ENCODE data around the gene STK38L. TPM values are rescaled to one million over a fixed set of nuclear protein-coding genes. Genes with fewer than 3 reads are reported as not detected.

Gene STK38L
- total RNA-seq, 2 donors from 2014 or later: 33.2 to 78.3 TPM

- Histone ChIP-seq H3K27ac (ENCODE audit: low read depth, low read length) (no peak overlapping the region), H3K9ac (ENCODE audit: extremely low read depth, low read length, poor library complexity, severe bottlenecking) (no peak overlapping the region), H3K36me3 (ENCODE audit: control insufficient read depth, insufficient read depth, low read length) (no peaks in the 10 kb centered on the region), H3K27me3 (ENCODE audit: control insufficient read depth, insufficient read depth, low read length, poor library complexity, severe bottlenecking) (no peaks in the 10 kb centered on the region), H3K9me3 (ENCODE audit: control insufficient read depth, low read length) (peaks cover 10% of the 10 kb centered on the region), H3K4me3 (ENCODE audit: low read length) (no peak overlapping the region), H3K4me1 (ENCODE audit: control insufficient read depth, insufficient read depth, low read length) (no peaks in the 10 kb centered on the region)
- H3K27ac Mint-ChIP-seq: no peak overlapping the region
- TF ChIP-seq CTCF (conservative IDR thresholded peaks at IDR 0.05): no peak
- H3K36me3 Mint-ChIP-seq (ENCODE audit: low read depth): no peaks in the 10 kb centered on the region
- no peak overlapping the region for H3K4me3 Mint-ChIP-seq
- no peak for DNase-seq
- WGBS, 2 experiments (ENCODE audit: insufficient coverage in 1 of 2, insufficient read length in 1 of 2): 92% methylated on average over 2 of the region's 2 CpGs; no CpG with 5 or more reads in 1 of the 2 experiments
- no peaks in the 10 kb centered on the region for H3K27me3 Mint-ChIP-seq (ENCODE audit: insufficient read depth)
- peaks cover 18% of the 10 kb centered on the region for H3K9me3 Mint-ChIP-seq
- H3K4me1 Mint-ChIP-seq: no peaks in the 10 kb centered on the region
Observed at GRCh38 chr12:27210187-27210586, 33.9 kb upstream of the STK38L start.

- H3K4me1 ChIP-seq (ENCODE audit: control insufficient read depth, insufficient read depth, low read length): no peaks in the 10 kb centered on the region
- no peak overlapping the region for H3K4me3 ChIP-seq (ENCODE audit: low read length)
- H3K4me1 Mint-ChIP-seq: no peaks in the 10 kb centered on the region
- no peak for DNase-seq
- no peaks in the 10 kb centered on the region for H3K27me3 Mint-ChIP-seq (ENCODE audit: insufficient read depth)
- no peaks in the 10 kb centered on the region for H3K36me3 ChIP-seq (ENCODE audit: control insufficient read depth, insufficient read depth, low read length)
- H3K36me3 Mint-ChIP-seq (ENCODE audit: low read depth): no peaks in the 10 kb centered on the region
- H3K9ac ChIP-seq (ENCODE audit: extremely low read depth, low read length, poor library complexity, severe bottlenecking): no peak overlapping the region
- peaks cover 18% of the 10 kb centered on the region for H3K9me3 Mint-ChIP-seq
- no peaks in the 10 kb centered on the region for H3K27me3 ChIP-seq (ENCODE audit: control insufficient read depth, insufficient read depth, low read length, poor library complexity, severe bottlenecking)
- no peak overlapping the region for H3K4me3 Mint-ChIP-seq
- 100% methylated on average over 1 of the region's 1 CpG; no CpG with 5 or more reads in 1 of the 2 experiments for WGBS, 2 experiments (ENCODE audit: insufficient coverage in 1 of 2, insufficient read length in 1 of 2)
- peaks cover 10% of the 10 kb centered on the region for H3K9me3 ChIP-seq (ENCODE audit: control insufficient read depth, low read length)
- H3K27ac ChIP-seq (ENCODE audit: low read depth, low read length): no peak overlapping the region
- no peak for TF ChIP-seq CTCF (conservative IDR thresholded peaks at IDR 0.05)
- no peak overlapping the region for H3K27ac Mint-ChIP-seq
Observed at GRCh38 chr12:27212861-27213260, 31.2 kb upstream of the STK38L start.

- Histone ChIP-seq H3K9ac (ENCODE audit: extremely low read depth, low read length, poor library complexity, severe bottlenecking) (no peak overlapping the region), H3K4me3 (ENCODE audit: low read length) (no peak overlapping the region), H3K4me1 (ENCODE audit: control insufficient read depth, insufficient read depth, low read length) (no peaks in the 10 kb centered on the region), H3K27me3 (ENCODE audit: control insufficient read depth, insufficient read depth, low read length, poor library complexity, severe bottlenecking) (no peaks in the 10 kb centered on the region), H3K27ac (ENCODE audit: low read depth, low read length) (no peak overlapping the region), H3K36me3 (ENCODE audit: control insufficient read depth, insufficient read depth, low read length) (no peaks in the 10 kb centered on the region), H3K9me3 (ENCODE audit: control insufficient read depth, low read length) (peaks cover 10% of the 10 kb centered on the region)
- Mint-ChIP-seq H3K27me3 (ENCODE audit: insufficient read depth) (no peaks in the 10 kb centered on the region), H3K4me1 (no peaks in the 10 kb centered on the region), H3K4me3 (no peak overlapping the region), H3K27ac (no peak overlapping the region), H3K36me3 (ENCODE audit: low read depth) (no peaks in the 10 kb centered on the region), H3K9me3 (peaks cover 18% of the 10 kb centered on the region)
- DNase-seq: no peak
- no peak for TF ChIP-seq CTCF (conservative IDR thresholded peaks at IDR 0.05)
- 84 to 93% methylated on average over 2 of the region's 2 CpGs for WGBS, 2 experiments (ENCODE audit: insufficient coverage in 1 of 2, insufficient read length in 1 of 2)
Observed at GRCh38 chr12:27213304-27213703, 30.8 kb upstream of the STK38L start.

Data from endodermal cell (in vitro differentiated cells).